WERI-Rb-1 (cell line): Measurements from ENCODE around the gene RMND5A.

Experiments used
- DNase-seq: peaks from one replicate; pipeline ENCODE4 v3.0.0-alpha.2; 2020
- H3K27ac ChIP-seq: fragments of 250-450 bp; sonication (Bioruptor Pico); 2 replicates; pipeline ENCODE4 v1.5.1; 2020; ENCODE audit warnings: mild to moderate bottlenecking, moderate library complexity
- H3K27me3 ChIP-seq: fragments of 250-450 bp; sonication (Bioruptor Pico); 2 replicates; pipeline ENCODE4 v1.5.1; 2021; ENCODE audit warnings: mild to moderate bottlenecking, low read depth, moderate library complexity; ENCODE audit not compliant: insufficient read depth, severe bottlenecking
- H3K36me3 ChIP-seq: fragments of 250-450 bp; sonication (Bioruptor Pico); 2 replicates; pipeline ENCODE4 v1.5.1; 2020; ENCODE audit warnings: mild to moderate bottlenecking, moderate library complexity
- H3K4me3 ChIP-seq: 2 replicates; pipeline ENCODE4 v1.5.1; 2011; ENCODE audit warnings: low read depth, mild to moderate bottlenecking, control low read depth, low read length
- H3K9me3 ChIP-seq: fragments of 250-450 bp; sonication (Bioruptor Pico); 2 replicates; pipeline ENCODE4 v1.5.1; 2021; ENCODE audit warnings: mild to moderate bottlenecking, moderate library complexity; ENCODE audit not compliant: severe bottlenecking
- TF ChIP-seq, protein P1 (sequence below): IDR thresholded peaks from 2 replicates; pipeline ENCODE4 v1.5.1; 2011; ENCODE audit warnings: low read depth, mild to moderate bottlenecking, control low read depth, inconsistent platforms, low read length

The RMND5A gene

DNA sequence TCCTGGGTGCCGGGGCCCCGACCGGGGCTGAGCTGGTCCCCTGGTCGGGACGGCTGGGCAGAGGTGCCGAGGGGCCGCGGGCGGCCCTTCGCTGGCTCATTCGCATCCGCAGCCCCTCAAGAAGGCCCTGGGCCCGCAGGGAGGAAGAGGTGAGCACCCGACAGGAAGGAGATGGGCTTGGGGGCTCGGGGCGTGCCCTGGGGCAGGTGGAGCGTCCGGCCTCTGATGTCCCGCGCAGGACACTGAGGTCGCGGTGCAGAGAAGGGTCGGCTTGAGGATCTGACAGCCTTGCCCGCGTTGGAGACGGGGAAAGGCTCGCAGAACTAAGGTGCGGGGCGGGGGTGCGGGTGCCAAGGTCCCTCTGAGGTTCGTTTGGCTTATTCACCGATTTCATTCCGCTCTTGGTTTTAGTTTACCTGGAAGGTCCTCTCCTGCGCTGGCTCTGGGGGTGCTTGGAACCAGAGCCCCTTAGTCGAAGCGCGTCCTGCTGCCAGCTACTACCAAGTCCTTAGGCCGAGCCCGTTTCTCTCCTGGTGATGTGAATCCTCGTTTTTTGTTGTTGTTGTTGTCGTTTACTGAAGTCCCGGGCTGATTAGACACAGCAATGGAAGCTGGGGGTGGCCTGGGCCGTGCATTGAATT, 89.5 kb downstream of the RMND5A start:
- H3K27ac ChIP-seq, result no peak overlapping the region
- no peaks in the 10 kb centered on the region for H3K36me3 ChIP-seq
- H3K9me3 ChIP-seq, result no peaks in the 10 kb centered on the region
- TF ChIP-seq, protein P1, sequence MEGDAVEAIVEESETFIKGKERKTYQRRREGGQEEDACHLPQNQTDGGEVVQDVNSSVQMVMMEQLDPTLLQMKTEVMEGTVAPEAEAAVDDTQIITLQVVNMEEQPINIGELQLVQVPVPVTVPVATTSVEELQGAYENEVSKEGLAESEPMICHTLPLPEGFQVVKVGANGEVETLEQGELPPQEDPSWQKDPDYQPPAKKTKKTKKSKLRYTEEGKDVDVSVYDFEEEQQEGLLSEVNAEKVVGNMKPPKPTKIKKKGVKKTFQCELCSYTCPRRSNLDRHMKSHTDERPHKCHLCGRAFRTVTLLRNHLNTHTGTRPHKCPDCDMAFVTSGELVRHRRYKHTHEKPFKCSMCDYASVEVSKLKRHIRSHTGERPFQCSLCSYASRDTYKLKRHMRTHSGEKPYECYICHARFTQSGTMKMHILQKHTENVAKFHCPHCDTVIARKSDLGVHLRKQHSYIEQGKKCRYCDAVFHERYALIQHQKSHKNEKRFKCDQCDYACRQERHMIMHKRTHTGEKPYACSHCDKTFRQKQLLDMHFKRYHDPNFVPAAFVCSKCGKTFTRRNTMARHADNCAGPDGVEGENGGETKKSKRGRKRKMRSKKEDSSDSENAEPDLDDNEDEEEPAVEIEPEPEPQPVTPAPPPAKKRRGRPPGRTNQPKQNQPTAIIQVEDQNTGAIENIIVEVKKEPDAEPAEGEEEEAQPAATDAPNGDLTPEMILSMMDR, result no peak
- no peak overlapping the region for H3K4me3 ChIP-seq
- no peak for DNase-seq
- H3K27me3 ChIP-seq, result peaks cover 2% of the 10 kb centered on the region

DNA sequence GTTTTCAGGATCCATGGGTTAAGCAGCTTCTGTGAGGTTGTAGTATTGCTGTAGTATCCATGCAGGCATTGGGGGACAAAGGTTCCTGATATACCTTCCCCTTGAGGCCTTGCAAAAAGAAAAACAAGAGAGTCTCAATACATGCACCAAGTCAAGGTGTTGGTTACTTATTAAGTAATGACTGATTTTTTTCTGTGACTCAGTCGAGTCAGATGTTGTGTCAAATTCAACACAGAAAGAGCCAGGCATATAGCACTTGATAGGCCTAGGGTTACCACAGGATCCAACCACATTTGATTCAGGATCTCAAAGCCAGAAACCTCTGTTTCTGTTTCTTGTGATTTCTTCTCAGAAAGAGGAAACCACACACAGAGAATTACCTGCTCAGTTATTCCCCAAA, 95.5 kb downstream of the RMND5A start:
- TF ChIP-seq, protein P1, result no peak
- DNase-seq, result no peak

DNA sequence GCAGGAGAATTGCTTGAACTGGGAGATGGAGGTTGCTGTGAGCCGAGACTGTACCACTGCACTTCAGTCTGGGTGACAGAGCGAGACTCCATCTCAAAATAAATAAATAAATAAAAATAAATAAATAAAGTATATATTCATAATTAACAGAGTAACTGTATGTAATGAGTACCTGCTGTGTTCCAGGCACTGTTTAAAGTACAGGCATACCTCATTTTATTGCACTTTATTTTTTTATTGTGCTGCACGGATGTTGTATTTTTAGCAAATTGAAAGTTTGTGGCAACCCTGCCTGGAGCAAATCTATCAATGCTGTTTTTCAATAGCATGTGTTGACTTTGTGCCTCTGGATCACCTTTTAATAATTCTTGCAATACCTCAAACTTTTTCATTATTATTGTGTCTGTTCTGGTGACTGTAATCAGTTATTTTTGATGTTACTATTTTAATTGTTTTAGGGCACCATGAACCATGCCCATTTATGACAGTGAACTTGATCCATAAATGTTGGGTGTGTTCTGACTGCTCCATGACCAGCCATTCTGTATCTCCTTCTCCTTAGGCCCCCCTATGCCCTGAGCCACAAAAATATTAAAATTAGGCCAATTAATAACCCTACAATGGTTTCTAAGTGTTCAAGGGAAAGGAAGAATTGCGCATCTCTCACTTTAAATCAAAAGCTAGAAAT, 98.2 kb downstream of the RMND5A start:
- TF ChIP-seq, protein P1, result no peak
- no peaks in the 10 kb centered on the region for H3K9me3 ChIP-seq
- no peak for DNase-seq
- H3K27ac ChIP-seq, result no peak overlapping the region
- no peaks in the 10 kb centered on the region for H3K36me3 ChIP-seq
- H3K27me3 ChIP-seq, result no peaks in the 10 kb centered on the region
- H3K4me3 ChIP-seq, result no peak overlapping the region

More for the DNA sequence above, 95.5 kb downstream of the RMND5A start:
- H3K27ac ChIP-seq, result no peak overlapping the region
- H3K27me3 ChIP-seq, result no peaks in the 10 kb centered on the region
- no peaks in the 10 kb centered on the region for H3K36me3 ChIP-seq
- no peak overlapping the region for H3K4me3 ChIP-seq
- H3K9me3 ChIP-seq, result no peaks in the 10 kb centered on the region

DNA sequence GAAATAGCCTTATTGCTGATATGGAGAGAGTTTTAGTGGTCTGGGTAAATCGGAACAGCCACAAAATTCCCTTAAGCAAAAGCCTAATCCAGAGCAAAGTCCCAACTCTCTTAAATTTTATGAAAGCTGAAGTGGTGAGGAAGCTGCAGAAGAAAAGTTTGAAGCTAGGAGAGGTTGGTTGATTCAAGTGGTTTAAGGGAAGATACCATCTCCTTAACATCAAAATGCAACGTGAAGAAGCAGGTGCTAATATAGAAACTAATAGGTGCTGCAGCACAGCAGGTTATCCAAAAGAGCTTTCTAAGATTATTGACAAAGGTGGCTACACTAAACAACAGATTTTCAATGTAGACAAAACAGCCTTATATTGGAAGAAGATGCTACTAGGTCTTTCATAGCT, 98.9 kb downstream of the RMND5A start:
- no peaks in the 10 kb centered on the region for H3K27me3 ChIP-seq
- H3K4me3 ChIP-seq, result no peak overlapping the region
- no peak overlapping the region for H3K27ac ChIP-seq
- no peaks in the 10 kb centered on the region for H3K9me3 ChIP-seq
- TF ChIP-seq, protein P1, result no peak
- no peaks in the 10 kb centered on the region for H3K36me3 ChIP-seq
- no peak for DNase-seq

DNA sequence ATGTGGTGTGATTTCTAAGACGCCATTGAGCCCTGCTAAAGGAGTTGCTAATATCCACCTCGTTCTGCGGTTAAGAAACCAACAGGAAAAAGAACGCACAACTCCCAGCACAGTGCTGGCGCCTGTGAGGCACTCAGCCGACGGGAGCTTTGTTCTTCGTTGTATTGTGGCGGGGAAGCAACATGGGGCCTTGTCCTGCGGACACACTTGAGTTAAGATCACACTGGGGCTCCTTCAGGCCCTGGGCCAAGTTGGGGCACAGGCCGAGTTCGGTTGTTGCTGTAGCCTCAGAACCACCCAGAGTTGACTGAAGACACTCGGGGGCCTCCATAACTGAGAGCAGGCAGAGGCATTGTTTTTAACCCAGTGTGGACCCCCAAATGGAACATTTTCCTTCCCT, 101.2 kb downstream of the RMND5A start:
- no peaks in the 10 kb centered on the region for H3K27me3 ChIP-seq
- H3K9me3 ChIP-seq, result no peaks in the 10 kb centered on the region
- no peak overlapping the region for H3K4me3 ChIP-seq
- no peaks in the 10 kb centered on the region for H3K36me3 ChIP-seq
- no peak overlapping the region for H3K27ac ChIP-seq
- TF ChIP-seq, protein P1, result no peak
- DNase-seq, result no peak
